T-helper 2 cell treated with Interferon-gamma antibody and Interleukin-4, amounts not matched to agents 100 ng/mL and 5 ng/mL, for 36 hours (primary cell): ENCODE measurements around the gene TLR6. TPM values are rescaled to one million over a fixed set of nuclear protein-coding genes. Genes with fewer than 3 reads are reported as not detected.

Source experiments
- intact Hi-C: fragments of 100-400 bp; cut with micrococcal nuclease; formaldehyde crosslinking; loops from one replicate; pipeline ENCODE4 v1.15.1; 2023
- total RNA-seq: library from RNA; stranded (reverse); gene quantifications from 2 replicates; pipeline ENCODE4 v1.2.3, GENCODE V29; 2022

Gene TLR6
- total RNA-seq, 1 donor from 2014 or later: 1.3 TPM

- intact Hi-C loops: no loop called here
These were observed 11.7 kb upstream of the TLR6 start for GRCh38 chr4:38868059-38868960.

- intact Hi-C loops: no loop called here
These were observed 11.0 kb upstream of the TLR6 start, which contains the start of gene FAM114A1 for GRCh38 chr4:38867478-38868058. TSS of gene FAM114A1 (plus strand) at chr4:38867806. CDS start at chr4:38878079, 10,273 bp downstream.

GRCh38 chr4:38866973-38867477 is 10.4 kb upstream of the TLR6 start:
- intact Hi-C loops: no loop called here

GRCh38 chr4:38865445-38865844 is 8.8 kb upstream of the TLR6 start:
- intact Hi-C loops: no loop called here

- intact Hi-C loops: no loop called here
These were observed 5.2 kb upstream of the TLR6 start for GRCh38 chr4:38861791-38862190.

- intact Hi-C loops: no loop called here
These were observed 4.3 kb upstream of the TLR6 start for GRCh38 chr4:38860788-38861424.

GRCh38 chr4:38859501-38859900 is 2.9 kb upstream of the TLR6 start:
- intact Hi-C loops: loop anchor here (10.0 kb wide), 1 partner anchor 795 kb away; no protein-coding TSS in a partner anchor

GRCh38 chr4:38858097-38858420 is 1.4 kb upstream of the TLR6 start:
- intact Hi-C loops: loop anchor here (10.0 kb wide), 1 partner anchor 793 kb away; no protein-coding TSS in a partner anchor

GRCh38 chr4:38857354-38858096 is 908 bp upstream of the TLR6 start:
- intact Hi-C loops: loop anchor here (2.0 to 10.0 kb wide), 2 partner anchors 191 to 793 kb away; no protein-coding TSS in a partner anchor

GRCh38 chr4:38856046-38856445 is 571 bp downstream of the TLR6 start:
- intact Hi-C loops: loop anchor here (1.0 to 10.0 kb wide), 4 partner anchors 51 to 791 kb away; no protein-coding TSS in a partner anchor

- intact Hi-C loops: loop anchor here (10.0 kb wide), 1 partner anchor 791 kb away; no protein-coding TSS in a partner anchor
These were observed 1.2 kb downstream of the TLR6 start for GRCh38 chr4:38855466-38855865.

GRCh38 chr4:38846015-38846414 is 10.6 kb downstream of the TLR6 start:
- intact Hi-C loops: no loop called here

GRCh38 chr4:38842994-38843393 is 13.6 kb downstream of the TLR6 start:
- intact Hi-C loops: no loop called here

GRCh38 chr4:38837849-38838248 is 18.8 kb downstream of the TLR6 start:
- intact Hi-C loops: no loop called here

GRCh38 chr4:38837334-38837733 is 19.3 kb downstream of the TLR6 start:
- intact Hi-C loops: no loop called here

- intact Hi-C loops: no loop called here
These were observed 22.0 kb downstream of the TLR6 start for GRCh38 chr4:38834570-38834969.

GRCh38 chr4:38832624-38833528 is 23.7 kb downstream of the TLR6 start:
- intact Hi-C loops: no loop called here

- intact Hi-C loops: no loop called here
These were observed 24.4 kb downstream of the TLR6 start for GRCh38 chr4:38832206-38832605.

- intact Hi-C loops: no loop called here
These were observed 25.0 kb downstream of the TLR6 start for GRCh38 chr4:38831653-38832052.

- intact Hi-C loops: no loop called here
These were observed 27.4 kb downstream of the TLR6 start for GRCh38 chr4:38829237-38829636.
